Caki2 (cell line): ENCODE measurements around the gene FZR1. TPM values are rescaled to one million over a fixed set of nuclear protein-coding genes. Genes with fewer than 3 reads are reported as not detected.
A peak's percentile ranks its signal among the peaks of the same experiment; 100 is the strongest.
"Not testable (repeated sequence)": the region's sequence is repeated elsewhere in the genome, so short reads cannot be mapped to it uniquely, and the experiment has no call there.

ENCODE experiments used
- DNase-seq: peaks from one replicate; pipeline ENCODE4 v3.0.0-alpha.2; 2015; ENCODE audit warnings: low read depth
- in situ Hi-C: cut with HindIII; loops from 2 replicates; pipeline ENCODE4 v1.10.0; 2016; ENCODE audit warnings: low sequenced_read_pairs, low pct_unique_long_range_greater_than_20kb, mixed read lengths
- total RNA-seq: library from RNA; depleted of rRNA; stranded (reverse); fragments of >200 nt; shearing (Covaris generic); gene quantifications from 2 replicates; pipeline ENCODE4 v1.2.3, GENCODE V29; 2014; ENCODE audit warnings: low replicate concordance

Gene FZR1
- total RNA-seq, 1 experiment from 2014 or later: 23.0 TPM

DNA sequence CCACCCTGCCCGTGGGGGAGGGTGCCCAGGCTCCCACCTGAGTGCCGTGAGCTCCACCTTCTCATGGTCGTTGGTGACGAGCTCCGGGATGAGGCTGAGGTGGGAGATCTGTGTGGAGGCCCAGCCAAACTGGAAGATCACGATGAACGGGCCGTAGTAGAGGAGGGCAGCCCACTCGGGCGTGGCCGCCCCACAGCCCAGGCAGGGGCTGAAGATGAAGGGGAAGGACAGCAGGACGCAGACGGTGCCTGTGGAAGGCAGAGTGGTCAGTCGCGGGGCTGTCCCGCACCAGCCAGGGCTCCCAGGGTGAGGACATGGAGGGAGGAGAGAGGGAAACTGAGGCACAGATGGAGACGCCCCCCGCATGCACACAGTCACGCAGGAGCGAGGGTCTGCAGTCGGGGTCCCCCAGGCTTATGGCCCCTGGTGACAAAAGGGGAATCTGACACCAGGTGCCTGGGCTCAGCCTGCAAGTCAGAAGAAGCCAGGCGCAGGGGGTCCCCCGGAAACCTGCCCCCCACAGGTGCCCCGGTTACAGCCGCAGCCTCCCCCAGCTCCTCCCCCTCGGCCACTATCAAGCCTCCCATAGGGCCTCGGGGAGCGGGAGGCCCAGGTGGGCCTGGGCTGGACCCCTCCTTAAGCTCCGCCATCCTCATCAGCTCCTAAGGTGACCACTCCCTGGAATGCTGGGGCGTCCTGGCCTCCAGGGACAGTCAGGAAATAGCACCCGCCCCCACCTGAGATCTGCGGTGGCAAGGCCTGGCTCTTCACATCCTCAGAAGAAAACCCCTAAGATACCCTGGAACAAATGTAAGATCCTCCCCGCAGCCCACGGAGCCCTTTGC is 45.1 kb downstream of the FZR1 start:
- in situ Hi-C loops: no loop called here

DNA sequence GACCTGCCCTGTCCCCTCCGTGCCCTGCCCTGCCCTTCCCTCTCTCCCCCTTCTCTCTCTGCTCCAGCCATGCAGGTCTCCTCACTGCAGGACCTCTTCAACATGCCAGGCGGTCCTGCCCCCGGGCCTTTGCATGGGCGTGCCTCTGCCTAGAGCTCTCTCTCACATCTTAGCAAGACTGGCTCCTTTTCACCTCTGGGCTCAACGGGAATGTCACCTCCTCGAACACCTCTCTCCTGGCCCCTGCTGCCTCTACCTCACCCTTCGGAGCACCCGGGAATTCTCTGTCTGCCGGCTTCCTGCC is 45.6 kb downstream of the FZR1 start:
- no peak for DNase-seq
- in situ Hi-C loops: no loop called here

More for the DNA sequence above, 45.1 kb downstream of the FZR1 start:
- no peak for DNase-seq

GRCh38 chr19:3554254-3555083 is 48.4 kb downstream of the FZR1 start:
- no peak for DNase-seq
- in situ Hi-C loops: no loop called here

DNA sequence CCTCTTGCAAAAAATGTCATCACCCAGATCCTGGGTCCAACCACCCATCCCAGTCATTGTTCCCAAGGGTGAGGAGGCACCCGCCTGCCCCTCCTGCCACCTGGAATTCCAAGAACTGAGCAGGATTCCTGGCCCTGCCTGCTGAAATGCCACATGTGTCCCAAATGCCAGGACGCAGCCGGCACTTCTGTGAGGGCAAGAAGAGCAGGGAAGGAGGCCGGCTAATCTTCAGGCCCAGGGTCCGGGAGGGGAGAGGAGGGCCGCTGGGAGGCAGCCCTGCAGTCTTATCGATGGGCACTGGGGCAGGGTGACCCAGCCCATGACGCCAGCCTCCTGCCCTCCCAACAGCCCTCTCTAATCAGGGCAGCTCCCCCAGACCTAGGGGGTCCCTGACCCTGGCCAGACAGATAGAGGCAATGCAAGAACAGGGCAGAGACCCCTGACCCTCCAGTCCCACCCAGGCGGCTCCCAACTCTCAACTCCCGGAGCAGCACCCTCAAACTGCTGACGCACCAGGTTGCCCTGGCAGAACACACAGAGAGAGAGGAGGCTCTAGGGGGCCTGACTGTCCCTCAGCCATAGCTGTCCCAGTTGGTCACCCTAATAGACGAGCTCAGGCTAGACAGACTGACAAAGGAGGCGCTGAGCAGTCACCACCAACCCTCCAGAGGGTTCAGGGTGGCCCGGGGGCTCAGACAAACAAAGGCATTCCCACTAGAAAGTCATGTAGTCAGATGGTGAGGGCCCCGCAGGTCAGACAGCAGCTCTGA is 49.7 kb downstream of the FZR1 start:
- DNase-seq: no peak
- in situ Hi-C loops: no loop called here

DNA sequence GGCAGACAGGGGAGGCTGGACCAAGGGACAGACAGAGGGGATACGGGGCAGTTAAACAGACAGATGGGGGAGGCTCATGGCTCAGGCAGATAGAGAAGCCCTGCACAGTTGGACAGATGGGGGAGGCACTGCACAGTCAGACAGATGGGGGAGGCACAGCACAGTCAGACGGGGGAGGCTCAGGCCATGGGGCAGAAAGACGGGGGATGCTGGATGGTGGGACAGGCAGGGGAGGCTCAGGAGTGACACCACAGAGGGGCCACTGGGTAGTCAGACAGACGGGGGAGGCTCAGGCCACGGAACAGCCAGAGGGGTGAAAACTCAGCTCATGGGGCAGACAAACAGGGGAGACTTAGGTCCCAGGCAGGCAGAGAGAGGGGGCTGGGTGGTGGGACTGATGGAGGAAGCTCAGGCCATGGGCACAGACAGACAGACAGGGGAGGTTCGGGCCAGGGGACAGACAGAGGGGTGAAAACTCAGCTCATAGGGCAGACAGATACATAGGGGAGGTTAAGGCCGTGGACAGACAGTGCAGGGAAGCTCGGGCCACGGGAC is 50.4 kb downstream of the FZR1 start:
- no peak for DNase-seq
- in situ Hi-C loops: no loop called here

GRCh38 chr19:3556978-3557460 is 50.9 kb downstream of the FZR1 start:
- in situ Hi-C loops: no loop called here
- DNase-seq: peak; percentile 37

DNA sequence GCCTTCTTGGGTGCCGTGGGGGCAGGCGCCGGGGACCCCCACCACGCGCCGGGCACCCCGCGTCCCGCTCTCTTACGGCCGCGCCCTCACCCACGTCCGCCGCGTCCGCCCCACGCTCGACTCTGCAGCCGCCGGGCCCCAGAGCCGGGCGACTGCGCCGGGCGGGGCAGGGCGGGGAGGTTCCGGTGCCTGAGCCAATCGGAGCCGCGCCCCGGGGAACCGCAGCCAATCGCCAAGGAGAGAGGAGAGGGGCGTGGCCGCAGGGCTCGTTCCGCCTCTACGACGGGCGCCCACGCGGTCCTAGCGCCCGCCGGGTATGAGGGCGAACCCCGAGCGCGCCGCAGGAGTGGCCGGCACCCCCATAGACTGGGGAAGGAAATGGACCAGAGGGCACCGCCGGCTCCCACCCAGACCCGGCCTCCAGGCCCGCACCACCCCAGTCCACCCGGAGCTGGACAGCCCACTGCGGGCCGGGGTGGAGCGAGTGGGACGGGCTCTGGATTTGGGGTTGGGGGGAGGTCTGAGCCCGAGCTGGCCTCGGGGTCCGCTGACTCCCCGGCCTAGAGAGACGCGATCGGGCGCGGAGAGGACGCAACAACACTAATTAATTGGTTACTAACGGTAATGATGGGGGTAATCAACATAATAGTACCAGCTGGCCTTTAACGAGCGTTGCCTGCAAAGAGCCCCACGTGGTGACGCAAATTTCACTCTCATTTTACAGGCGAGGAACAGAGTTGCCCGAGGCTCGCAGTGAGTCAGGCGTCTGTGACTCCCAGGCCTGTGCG is 51.5 kb downstream of the FZR1 start, which contains the start of gene MFSD12:
TSS of gene MFSD12 (minus strand) at position 126 of the 788 bp plus-strand sequence. CDS start 183 bp downstream, outside the sequence.
- in situ Hi-C loops: no loop called here
- DNase-seq: peak; percentile 87

GRCh38 chr19:3563709-3564524 is 57.8 kb downstream of the FZR1 start:
- in situ Hi-C loops: no loop called here
- DNase-seq: no peak

GRCh38 chr19:3565139-3565538 is 59.0 kb downstream of the FZR1 start:
- in situ Hi-C loops: no loop called here
- peak; percentile 93 for DNase-seq

DNA sequence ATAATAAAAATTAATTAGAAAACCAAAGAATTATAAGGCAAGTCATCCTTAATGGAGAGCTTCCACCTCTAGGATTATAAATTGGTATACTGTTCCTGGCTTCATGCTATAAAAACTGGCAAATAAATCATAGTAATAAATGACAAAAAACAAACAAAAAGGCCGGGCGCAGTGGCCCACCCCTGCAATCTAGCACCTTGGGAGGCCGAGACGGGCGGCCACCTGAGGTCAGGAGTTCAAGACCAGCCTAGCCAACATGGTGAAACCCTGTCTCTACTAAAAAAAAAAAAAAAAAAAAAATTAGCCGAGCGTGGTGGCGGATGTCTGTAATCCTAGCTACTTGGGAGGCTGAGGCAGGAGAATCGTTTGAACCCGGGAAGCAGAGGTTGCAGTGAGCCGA is 63.9 kb downstream of the FZR1 start:
- in situ Hi-C loops, DNase-seq: not testable (repeated sequence)

GRCh38 chr19:3570606-3571011 is 64.5 kb downstream of the FZR1 start:
- DNase-seq: no peak
- in situ Hi-C loops: no loop called here

DNA sequence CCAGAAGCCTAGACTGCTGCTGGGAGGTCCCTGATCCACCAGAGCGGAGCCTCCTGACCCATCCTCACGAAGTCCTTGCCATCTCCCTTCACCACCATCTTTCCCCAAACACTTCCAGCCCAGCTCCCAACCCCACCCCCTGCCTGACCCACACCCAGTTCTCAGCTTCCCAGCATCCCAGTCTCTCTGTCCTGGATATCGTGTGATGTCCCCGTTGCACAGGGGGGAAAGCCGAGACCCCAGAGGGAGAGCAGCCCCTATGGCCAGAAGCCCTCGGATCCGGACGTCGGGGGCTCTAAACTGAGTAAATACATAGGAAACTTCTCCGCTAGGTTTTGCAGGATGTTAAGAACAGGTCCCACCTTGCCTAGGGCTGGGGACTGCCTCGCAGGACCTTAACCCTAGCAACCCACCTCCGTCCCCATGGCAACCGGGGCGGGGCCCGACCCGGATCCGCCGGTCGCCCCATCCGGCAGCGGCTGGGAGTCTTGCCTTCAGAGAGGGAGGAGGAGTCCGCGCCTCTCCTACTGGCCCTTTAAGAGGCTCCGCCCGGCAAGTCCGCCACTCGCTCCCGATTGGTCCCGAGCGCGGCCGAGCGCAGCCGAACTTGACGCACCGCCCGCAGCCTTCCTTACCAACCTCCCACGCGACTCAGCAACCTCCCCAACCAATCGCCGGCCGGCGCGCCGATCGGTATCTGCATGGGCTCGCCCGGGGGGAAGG is 66.2 kb downstream of the FZR1 start:
- in situ Hi-C loops: no loop called here
- DNase-seq: peak; percentile 99

GRCh38 chr19:3572855-3573161 is 66.7 kb downstream of the FZR1 start, which contains the start of gene HMG20B:
HMG20B (plus strand) TSS chr19:3572944; CDS start chr19:3573310, 366 bp downstream.
- DNase-seq: no peak
- in situ Hi-C loops: no loop called here

DNA sequence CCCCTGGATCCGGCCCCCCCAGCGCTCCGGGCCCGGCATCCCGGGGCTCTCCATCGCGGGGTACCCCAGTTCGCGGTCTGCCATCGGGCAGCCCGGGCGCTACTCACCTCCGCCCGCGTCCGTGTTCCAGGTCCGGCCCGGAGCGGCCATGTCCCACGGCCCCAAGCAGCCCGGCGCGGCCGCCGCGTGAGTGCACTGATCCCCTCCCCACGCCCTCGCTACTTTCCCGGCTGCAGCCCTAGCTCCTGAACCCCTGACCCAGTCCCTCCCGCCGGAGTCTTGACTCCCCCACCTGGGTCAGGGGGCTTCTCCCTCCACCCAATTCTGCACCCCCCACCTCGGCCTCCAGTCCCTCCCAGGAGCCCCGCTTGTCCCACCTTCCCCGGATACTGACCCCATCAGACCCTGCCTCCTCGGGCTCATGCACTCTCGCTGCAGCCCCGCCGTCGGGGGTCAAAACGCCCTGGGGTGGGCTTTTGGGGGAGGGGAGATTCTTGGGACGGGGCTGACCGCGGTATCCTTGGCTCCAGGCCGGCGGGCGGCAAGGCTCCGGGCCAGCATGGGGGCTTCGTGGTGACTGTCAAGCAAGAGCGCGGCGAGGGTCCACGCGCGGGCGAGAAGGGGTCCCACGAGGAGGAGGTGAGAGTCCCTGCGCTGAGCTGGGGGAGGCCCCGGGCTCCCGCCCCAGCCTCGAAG is 67.2 kb downstream of the FZR1 start:
- no peak for DNase-seq
- in situ Hi-C loops: no loop called here

GRCh38 chr19:3573858-3574637 is 67.9 kb downstream of the FZR1 start:
- peak; percentile 91 for DNase-seq
- in situ Hi-C loops: no loop called here
